ENCODE results near the gene ZFAND2B. TPM values are rescaled to one million over a fixed set of nuclear protein-coding genes. Genes with fewer than 3 reads are reported as not detected.
"Not testable (repeated sequence)": the region's sequence is repeated elsewhere in the genome, so short reads cannot be mapped to it uniquely, and the experiment has no call there.

Gene ZFAND2B
- polyA plus RNA-seq, 1 donor = 54.6 TPM

DNA sequence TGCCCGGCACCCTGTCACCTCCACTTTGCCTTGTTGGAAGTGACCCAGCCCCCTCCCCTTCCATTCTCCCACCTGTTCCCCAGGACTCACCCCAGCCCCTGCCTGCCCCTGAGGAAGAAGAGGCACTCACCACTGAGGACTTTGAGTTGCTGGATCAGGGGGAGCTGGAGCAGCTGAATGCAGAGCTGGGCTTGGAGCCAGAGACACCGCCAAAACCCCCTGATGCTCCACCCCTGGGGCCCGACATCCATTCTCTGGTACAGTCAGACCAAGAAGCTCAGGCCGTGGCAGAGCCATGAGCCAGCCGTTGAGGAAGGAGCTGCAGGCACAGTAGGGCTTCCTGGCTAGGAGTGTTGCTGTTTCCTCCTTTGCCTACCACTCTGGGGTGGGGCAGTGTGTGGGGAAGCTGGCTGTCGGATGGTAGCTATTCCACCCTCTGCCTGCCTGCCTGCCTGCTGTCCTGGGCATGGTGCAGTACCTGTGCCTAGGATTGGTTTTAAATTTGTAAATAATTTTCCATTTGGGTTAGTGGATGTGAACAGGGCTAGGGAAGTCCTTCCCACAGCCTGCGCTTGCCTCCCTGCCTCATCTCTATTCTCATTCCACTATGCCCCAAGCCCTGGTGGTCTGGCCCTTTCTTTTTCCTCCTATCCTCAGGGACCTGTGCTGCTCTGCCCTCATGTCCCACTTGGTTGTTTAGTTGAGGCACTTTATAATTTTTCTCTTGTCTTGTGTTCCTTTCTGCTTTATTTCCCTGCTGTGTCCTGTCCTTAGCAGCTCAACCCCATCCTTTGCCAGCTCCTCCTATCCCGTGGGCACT is 24.0 kb upstream of the ZFAND2B start:
- no peaks in the 10 kb centered on the region for H3K27me3 ChIP-seq (ENCODE audit: control insufficient read depth, insufficient read depth, low read length)
- DNase-seq = no peak
- H3K4me1 ChIP-seq (ENCODE audit: control insufficient read depth, insufficient read depth, low read length) = peaks cover 16% of the 10 kb centered on the region
- WGBS (ENCODE audit: insufficient coverage, low lambda C conversion rate) = 100% methylated on average over 1 of the region's 8 CpGs
- no peaks in the 10 kb centered on the region for H3K9me3 ChIP-seq (ENCODE audit: control insufficient read depth, low read depth, low read length)
- H3K4me3 ChIP-seq (ENCODE audit: low read length) = no peak overlapping the region
- peak overlapping the region; percentile 77 for H3K27ac ChIP-seq (ENCODE audit: low read length)
- peaks cover 55% of the 10 kb centered on the region for H3K36me3 ChIP-seq (ENCODE audit: control insufficient read depth, insufficient read depth, low read length)

DNA sequence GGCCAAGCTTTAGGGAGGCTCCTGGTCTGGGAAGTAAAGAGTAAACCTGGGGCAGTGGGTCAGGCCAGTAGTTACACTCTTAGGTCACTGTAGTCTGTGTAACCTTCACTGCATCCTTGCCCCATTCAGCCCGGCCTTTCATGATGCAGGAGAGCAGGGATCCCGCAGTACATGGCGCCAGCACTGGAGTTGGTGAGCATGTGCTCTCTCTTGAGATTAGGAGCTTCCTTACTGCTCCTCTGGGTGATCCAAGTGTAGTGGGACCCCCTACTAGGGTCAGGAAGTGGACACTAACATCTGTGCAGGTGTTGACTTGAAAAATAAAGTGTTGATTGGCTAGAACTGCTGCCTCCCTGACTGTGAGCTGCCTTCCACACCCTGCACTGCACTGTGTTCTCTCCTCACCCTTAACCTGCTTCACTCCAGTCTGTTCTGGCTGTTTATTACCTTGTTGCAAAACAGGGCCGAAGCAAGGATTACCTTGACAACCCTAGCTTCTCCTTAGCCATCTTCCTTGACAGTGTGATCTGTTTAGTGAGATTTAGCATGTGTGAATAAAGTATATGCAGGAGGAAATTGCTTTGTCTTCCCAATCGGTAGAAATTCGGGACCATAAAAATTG is 23.3 kb upstream of the ZFAND2B start:
- peak in 1 of 2 donors; percentile 53 for DNase-seq
- no peak overlapping the region for H3K4me3 ChIP-seq (ENCODE audit: low read length)
- H3K27ac ChIP-seq (ENCODE audit: low read length) = peak overlapping the region; percentile 77
- no peaks in the 10 kb centered on the region for H3K27me3 ChIP-seq (ENCODE audit: control insufficient read depth, insufficient read depth, low read length)
- no CpG with 5 or more reads among the region's 6 CpGs for WGBS (ENCODE audit: insufficient coverage, low lambda C conversion rate)
- H3K4me1 ChIP-seq (ENCODE audit: control insufficient read depth, insufficient read depth, low read length) = peaks cover 16% of the 10 kb centered on the region
- H3K36me3 ChIP-seq (ENCODE audit: control insufficient read depth, insufficient read depth, low read length) = peaks cover 55% of the 10 kb centered on the region
- H3K9me3 ChIP-seq (ENCODE audit: control insufficient read depth, low read depth, low read length) = no peaks in the 10 kb centered on the region

DNA sequence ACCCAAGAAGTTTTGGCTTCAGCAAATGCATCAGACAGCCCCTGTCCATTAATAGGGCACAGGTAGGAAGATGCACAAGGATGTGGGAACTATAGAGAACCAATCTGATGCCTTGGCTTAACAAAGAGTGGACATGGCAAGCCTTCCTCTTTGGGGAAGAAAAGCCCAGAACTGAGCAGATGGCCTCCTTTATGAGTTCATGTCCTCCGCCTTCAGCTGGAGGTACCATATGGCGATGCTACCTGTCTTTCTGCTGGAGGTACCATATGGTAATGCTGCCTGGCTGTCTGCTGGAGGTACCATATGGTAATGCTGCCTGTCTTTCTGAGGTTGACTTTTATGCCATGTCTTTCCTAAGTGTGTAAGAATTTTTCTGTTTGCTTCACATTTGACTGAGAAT is 22.5 kb upstream of the ZFAND2B start:
- no peak overlapping the region for H3K27ac ChIP-seq (ENCODE audit: low read length)
- DNase-seq = no peak
- no peaks in the 10 kb centered on the region for H3K9me3 ChIP-seq (ENCODE audit: control insufficient read depth, low read depth, low read length)
- H3K36me3 ChIP-seq (ENCODE audit: control insufficient read depth, insufficient read depth, low read length) = peaks cover 55% of the 10 kb centered on the region
- no peaks in the 10 kb centered on the region for H3K27me3 ChIP-seq (ENCODE audit: control insufficient read depth, insufficient read depth, low read length)
- no CpG with 5 or more reads among the region's 2 CpGs for WGBS (ENCODE audit: insufficient coverage, low lambda C conversion rate)
- peaks cover 13% of the 10 kb centered on the region for H3K4me1 ChIP-seq (ENCODE audit: control insufficient read depth, insufficient read depth, low read length)
- H3K4me3 ChIP-seq (ENCODE audit: low read length) = no peak overlapping the region

DNA sequence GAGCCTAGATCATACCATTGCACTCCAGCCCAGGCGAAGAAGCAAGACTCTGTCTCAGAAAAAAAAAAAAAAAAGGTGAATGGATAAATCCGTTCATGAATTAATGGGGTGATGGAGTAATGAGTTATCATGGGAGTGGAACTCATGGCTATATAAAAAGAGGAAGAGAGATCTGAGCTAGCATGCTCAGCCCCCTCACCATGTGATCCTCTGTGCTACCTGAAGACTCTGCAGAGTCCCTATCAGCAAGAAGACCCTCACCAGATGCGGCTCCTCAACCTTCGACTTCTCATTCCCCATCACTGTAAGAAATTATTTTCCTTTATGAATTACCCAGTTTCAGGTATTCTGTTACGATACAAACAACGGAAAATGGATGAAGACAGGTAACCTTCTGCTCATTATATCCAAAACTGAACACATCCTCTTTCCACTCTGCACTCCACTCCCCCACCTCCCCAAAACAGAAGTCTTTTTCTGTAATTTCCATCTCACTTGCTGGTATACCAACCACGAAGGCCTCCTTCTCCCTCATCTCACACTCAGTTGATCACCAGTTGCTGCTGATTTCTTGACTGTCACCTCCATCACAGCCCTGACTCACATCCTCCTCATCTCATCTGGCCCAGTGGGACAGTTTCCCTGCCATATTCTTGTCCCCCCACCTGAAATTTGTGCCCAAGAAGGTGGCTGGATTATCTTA is 19.7 kb upstream of the ZFAND2B start:
- no peak for DNase-seq
- no peaks in the 10 kb centered on the region for H3K27me3 ChIP-seq (ENCODE audit: control insufficient read depth, insufficient read depth, low read length)
- no peaks in the 10 kb centered on the region for H3K9me3 ChIP-seq (ENCODE audit: control insufficient read depth, low read depth, low read length)
- H3K27ac ChIP-seq (ENCODE audit: low read length) = no peak overlapping the region
- H3K4me3 ChIP-seq (ENCODE audit: low read length) = no peak overlapping the region
- WGBS (ENCODE audit: insufficient coverage, low lambda C conversion rate) = no CpG with 5 or more reads among the region's 7 CpGs
- peaks cover 5% of the 10 kb centered on the region for H3K4me1 ChIP-seq (ENCODE audit: control insufficient read depth, insufficient read depth, low read length)
- H3K36me3 ChIP-seq (ENCODE audit: control insufficient read depth, insufficient read depth, low read length) = peaks cover 30% of the 10 kb centered on the region

DNA sequence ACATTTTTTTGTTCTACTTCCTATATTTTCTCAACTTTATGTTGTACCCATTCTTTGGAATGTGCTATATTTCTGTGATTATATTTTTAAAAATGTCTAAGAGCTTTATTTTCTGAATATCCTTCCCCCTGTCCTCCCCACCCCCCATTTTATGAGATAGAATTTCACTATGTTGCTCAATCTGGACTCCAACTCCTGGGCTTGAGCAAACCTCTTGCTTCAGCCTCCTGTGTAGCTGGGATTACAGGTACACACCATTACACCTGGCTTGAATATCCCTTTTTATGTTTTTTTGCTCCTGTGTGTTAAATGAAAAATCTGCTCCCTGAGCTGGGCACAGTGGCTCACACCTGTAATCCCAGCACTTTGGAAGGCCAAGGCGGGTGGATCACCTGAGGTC is 9.2 kb upstream of the ZFAND2B start:
- H3K36me3 ChIP-seq (ENCODE audit: control insufficient read depth, insufficient read depth, low read length) = no peaks in the 10 kb centered on the region
- no peaks in the 10 kb centered on the region for H3K4me1 ChIP-seq (ENCODE audit: control insufficient read depth, insufficient read depth, low read length)
- no peaks in the 10 kb centered on the region for H3K27me3 ChIP-seq (ENCODE audit: control insufficient read depth, insufficient read depth, low read length)
- WGBS (ENCODE audit: insufficient coverage, low lambda C conversion rate) = no CpG with 5 or more reads among the region's 1 CpG
- no peak for DNase-seq
- H3K27ac ChIP-seq (ENCODE audit: low read length) = no peak overlapping the region
- peaks cover 3% of the 10 kb centered on the region for H3K9me3 ChIP-seq (ENCODE audit: control insufficient read depth, low read depth, low read length)
- no peak overlapping the region for H3K4me3 ChIP-seq (ENCODE audit: low read length)

DNA sequence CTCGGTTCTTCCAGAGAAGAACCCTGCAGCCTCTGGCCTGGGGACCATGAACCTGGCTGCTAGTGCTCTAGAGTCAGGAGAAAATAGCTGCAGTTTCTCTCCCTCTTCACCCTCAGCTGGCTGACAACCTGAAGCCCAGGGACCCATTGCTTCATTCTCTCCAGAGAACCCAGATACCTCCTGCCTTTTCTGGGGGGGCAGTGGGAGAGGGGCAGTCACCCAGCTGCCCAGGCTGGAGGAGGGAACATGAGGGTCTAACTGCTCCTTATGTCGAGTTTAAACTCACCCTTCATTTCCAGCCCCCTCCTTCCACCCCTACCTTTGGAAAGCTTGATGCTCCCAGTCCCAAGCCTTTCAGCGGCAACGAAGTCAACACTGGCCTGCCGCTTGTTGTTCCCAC is 7.6 kb upstream of the ZFAND2B start:
- H3K4me1 ChIP-seq (ENCODE audit: control insufficient read depth, insufficient read depth, low read length) = no peaks in the 10 kb centered on the region
- H3K27me3 ChIP-seq (ENCODE audit: control insufficient read depth, insufficient read depth, low read length) = no peaks in the 10 kb centered on the region
- H3K36me3 ChIP-seq (ENCODE audit: control insufficient read depth, insufficient read depth, low read length) = no peaks in the 10 kb centered on the region
- H3K27ac ChIP-seq (ENCODE audit: low read length) = no peak overlapping the region
- peaks cover 3% of the 10 kb centered on the region for H3K9me3 ChIP-seq (ENCODE audit: control insufficient read depth, low read depth, low read length)
- DNase-seq = no peak
- no peak overlapping the region for H3K4me3 ChIP-seq (ENCODE audit: low read length)
- no CpG with 5 or more reads among the region's 5 CpGs for WGBS (ENCODE audit: insufficient coverage, low lambda C conversion rate)

DNA sequence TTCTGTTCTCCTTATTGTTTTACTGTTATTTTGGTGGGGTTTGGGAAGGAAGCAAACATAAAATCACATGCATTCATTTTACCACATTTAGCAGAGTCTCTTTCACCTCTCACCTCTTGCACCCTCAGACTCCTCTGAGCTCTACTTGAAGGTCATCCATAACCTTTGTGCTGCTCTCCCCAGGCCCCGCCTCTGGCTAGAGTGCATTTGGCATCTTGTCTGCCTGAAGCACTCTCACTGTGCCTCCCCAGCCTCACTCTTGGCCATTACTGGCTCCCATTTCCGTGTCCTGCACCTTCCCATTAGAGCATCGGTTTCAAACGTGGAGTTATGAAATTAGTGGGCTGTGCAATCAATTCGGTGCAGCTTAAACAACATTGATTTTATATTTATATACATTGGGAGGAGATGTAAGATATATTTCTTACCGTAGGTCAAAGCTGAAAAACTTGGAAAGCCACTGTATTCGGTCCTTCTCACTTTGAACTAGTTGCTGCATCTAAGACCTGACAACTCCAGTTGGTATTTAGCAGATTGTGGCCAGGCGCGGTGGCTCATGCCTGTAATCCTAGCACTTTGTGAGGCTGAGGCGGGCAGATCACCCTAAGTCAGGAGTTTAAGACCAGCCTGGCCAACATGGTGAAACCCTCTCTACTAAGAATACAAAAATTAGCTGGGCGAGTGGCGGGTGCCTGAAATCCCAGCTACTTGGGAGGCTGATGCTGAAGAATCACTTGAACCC is 6.9 kb upstream of the ZFAND2B start:
- H3K4me1 ChIP-seq (ENCODE audit: control insufficient read depth, insufficient read depth, low read length) = no peaks in the 10 kb centered on the region
- no CpG with 5 or more reads among the region's 12 CpGs for WGBS (ENCODE audit: insufficient coverage, low lambda C conversion rate)
- peaks cover 3% of the 10 kb centered on the region for H3K9me3 ChIP-seq (ENCODE audit: control insufficient read depth, low read depth, low read length)
- no peaks in the 10 kb centered on the region for H3K36me3 ChIP-seq (ENCODE audit: control insufficient read depth, insufficient read depth, low read length)
- no peaks in the 10 kb centered on the region for H3K27me3 ChIP-seq (ENCODE audit: control insufficient read depth, insufficient read depth, low read length)
- no peak overlapping the region for H3K4me3 ChIP-seq (ENCODE audit: low read length)
- no peak for DNase-seq
- H3K27ac ChIP-seq (ENCODE audit: low read length) = no peak overlapping the region

DNA sequence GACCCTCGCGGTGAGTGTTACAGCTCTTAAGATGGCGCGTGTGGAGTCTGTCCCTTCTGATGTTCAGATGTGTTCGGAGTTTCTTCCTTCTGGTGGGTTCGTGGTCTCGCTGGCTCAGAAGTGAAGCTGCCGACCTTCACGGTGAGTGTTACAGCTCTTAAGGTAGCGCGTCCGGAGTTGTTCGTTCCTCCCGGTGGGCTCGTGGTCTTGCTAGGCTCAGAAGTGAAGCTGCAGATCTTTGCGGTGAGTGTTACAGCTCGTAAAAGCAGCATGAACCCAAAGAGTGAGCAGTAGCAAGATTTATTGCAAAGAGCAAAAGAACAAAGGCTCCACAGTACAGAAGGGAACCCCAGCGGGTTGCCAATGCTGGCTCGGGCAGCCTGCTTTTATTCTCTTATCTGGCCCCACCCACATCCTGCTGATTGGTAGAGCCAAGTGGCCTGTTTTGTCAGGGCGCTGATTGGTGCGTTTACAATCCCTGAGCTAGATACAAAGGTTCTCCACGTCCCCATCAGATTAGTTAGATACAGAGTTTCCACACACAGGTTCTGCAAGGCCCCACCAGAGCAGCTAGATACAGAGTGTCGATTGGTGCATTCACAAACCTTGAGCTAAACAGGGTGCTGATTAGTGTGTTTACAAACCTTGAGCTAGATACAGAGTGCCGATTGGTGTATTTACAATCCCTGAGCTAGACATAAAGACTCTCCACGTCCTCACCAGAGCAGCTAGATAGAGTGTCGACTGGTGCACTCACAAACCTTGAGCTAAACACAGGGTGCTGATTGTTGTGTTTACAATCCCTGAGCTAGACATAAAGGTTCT is 5.9 kb upstream of the ZFAND2B start:
- DNase-seq; H3K4me3 ChIP-seq (ENCODE audit: low read length); H3K27me3 ChIP-seq (ENCODE audit: control insufficient read depth, insufficient read depth, low read length); H3K27ac ChIP-seq (ENCODE audit: low read length); H3K36me3 ChIP-seq (ENCODE audit: control insufficient read depth, insufficient read depth, low read length); H3K9me3 ChIP-seq (ENCODE audit: control insufficient read depth, low read depth, low read length); H3K4me1 ChIP-seq (ENCODE audit: control insufficient read depth, insufficient read depth, low read length): not testable (repeated sequence)
- no CpG with 5 or more reads among the region's 26 CpGs for WGBS (ENCODE audit: insufficient coverage, low lambda C conversion rate)

DNA sequence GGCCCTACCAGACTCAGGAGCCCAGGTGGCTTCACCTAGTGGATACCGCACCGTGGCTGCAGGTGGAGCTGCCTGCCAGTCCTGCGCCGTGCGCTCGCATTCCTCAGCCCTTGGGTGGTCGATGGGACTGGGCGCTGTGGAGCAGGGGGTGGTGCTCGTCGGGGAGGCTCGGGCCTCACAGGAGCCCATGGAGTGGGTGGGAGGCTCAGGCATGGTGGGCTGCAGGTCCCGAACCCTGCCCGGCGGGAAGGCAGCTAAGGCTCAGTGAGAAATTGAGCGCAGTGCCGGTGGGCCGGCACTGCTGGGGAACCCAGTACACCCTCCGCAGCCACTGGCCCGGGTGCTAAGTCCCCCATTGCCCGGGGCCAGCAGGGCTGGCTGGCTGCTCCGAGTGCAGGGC is 5.3 kb upstream of the ZFAND2B start:
- H3K4me3 ChIP-seq (ENCODE audit: low read length); DNase-seq; H3K9me3 ChIP-seq (ENCODE audit: control insufficient read depth, low read depth, low read length); H3K4me1 ChIP-seq (ENCODE audit: control insufficient read depth, insufficient read depth, low read length); H3K36me3 ChIP-seq (ENCODE audit: control insufficient read depth, insufficient read depth, low read length); H3K27me3 ChIP-seq (ENCODE audit: control insufficient read depth, insufficient read depth, low read length); H3K27ac ChIP-seq (ENCODE audit: low read length): not testable (repeated sequence)
- no CpG with 5 or more reads among the region's 21 CpGs for WGBS (ENCODE audit: insufficient coverage, low lambda C conversion rate)

Data from large intestine (tissue), 3 donors.